HCT116 (cell line): Measurements from ENCODE around the gene TNFAIP2. TPM values are rescaled to one million over a fixed set of nuclear protein-coding genes. Genes with fewer than 3 reads are reported as not detected.

Source experiments
- ATAC-seq: fragments of 200-7000 bp; cut with Tn5 transposase; 2 replicates; pipeline ENCODE4 v1.9.1; 2020; ENCODE audit warnings: mild to moderate bottlenecking, moderate library complexity
- BruUV-seq: library from RNA; stranded (reverse); fragments of 400-500 nt; replicated peaks from 2 replicates; lab custom pipeline; 2021; lab: Mats Ljungman, UMichigan
- CTCF ChIA-PET: fragments of 300-600 bp; sonication (Branson Sonifier 250); formaldehyde crosslinking; loops from one replicate; lab custom pipeline; 2021; ENCODE audit warnings: antibody characterized with exemption; lab: Charles Lee
- POLR2A ChIA-PET: fragments of 300-600, 350-600 bp; sonication (Branson Sonifier 250); formaldehyde crosslinking; loops from one replicate; lab custom pipeline; 2021; ENCODE audit warnings: antibody characterized with exemption; lab: Charles Lee
- RAD21 ChIA-PET, 2 experiments: fragments of 300-600 bp; sonication (Branson Sonifier 250); formaldehyde crosslinking; loops; one replicate each; lab custom pipeline; 2023; ENCODE audit warnings: low total read pairs in 2 of 2; ENCODE audit not compliant: uncharacterized antibody in 2 of 2, unreplicated experiment in 2 of 2, low non-redundant PET in 1 of 2; lab: Charles Lee
- DNase-seq: peaks from one replicate; pipeline ENCODE4 v3.0.0-alpha.2; 2010; ENCODE audit warnings: low read depth, low spot score
- H2AFZ ChIP-seq: fragments of 200-600 bp; shearing (Covaris generic), sonication (generic); 2 replicates; pipeline ENCODE4 v1.6.1; 2017; ENCODE audit warnings: low read depth, mixed run types, mixed read lengths, antibody characterized with exemption, low read length; ENCODE audit not compliant: poor library complexity, severe bottlenecking
- H3K27ac ChIP-seq: 2 replicates; pipeline ENCODE4 v1.5.1; 2012; ENCODE audit warnings: low read depth, low read length
- H3K27me3 ChIP-seq: fragments of 200-600 bp; sonication (generic); 2 replicates; pipeline ENCODE4 v1.6.1; 2016; ENCODE audit warnings: mixed run types, low read length, mixed read lengths; ENCODE audit not compliant: insufficient read depth
- H3K36me3 ChIP-seq, 2 experiments: fragments of 200-500 bp in 1 of 2; fragments of 200-600 bp in 1 of 2; sonication (Bioruptor generic) in 1 of 2; sonication (generic) in 1 of 2; 2 replicates each; pipeline versions ENCODE4 v1.5.1 to v1.6.1; 2014 to 2016; ENCODE audit warnings: low read length in 2 of 2, inconsistent platforms in 1 of 2, mixed read lengths in 1 of 2, mixed run types in 1 of 2; ENCODE audit not compliant: insufficient read depth in 2 of 2, control insufficient read depth in 1 of 2
- H3K4me1 ChIP-seq, 2 experiments: fragments of 200-600 bp in 1 of 2; sonication (generic) in 1 of 2; 2 replicates each; pipeline versions ENCODE4 v1.5.1 to v1.6.1; 2012 to 2017; ENCODE audit warnings: low read length in 2 of 2, inconsistent platforms in 1 of 2, mild to moderate bottlenecking in 1 of 2, mixed read lengths in 1 of 2, mixed run types in 1 of 2, moderate library complexity in 1 of 2; ENCODE audit not compliant: insufficient read depth in 2 of 2, control insufficient read depth in 1 of 2
- H3K4me2 ChIP-seq: fragments of 200-600 bp; sonication (generic); 2 replicates; pipeline ENCODE4 v1.6.1; 2017; ENCODE audit warnings: mixed run types, low read length, mixed read lengths
- H3K4me3 ChIP-seq, 2 experiments: fragments of 200-600 bp in 1 of 2; sonication (generic) in 1 of 2; replicated peaks in 1 of 2; 2 replicates each; pipeline ENCODE4 v1.5.1; 2011 to 2016; ENCODE audit warnings: low read length in 2 of 2, control low read depth in 1 of 2, low read depth in 1 of 2, mild to moderate bottlenecking in 1 of 2, mixed read lengths in 1 of 2, mixed run types in 1 of 2
- H3K79me2 ChIP-seq: fragments of 200-600 bp; sonication (generic); 2 replicates; pipeline ENCODE4 v1.6.1; 2017; ENCODE audit warnings: mild to moderate bottlenecking, mixed run types, low read length, moderate library complexity, mixed read lengths; ENCODE audit not compliant: insufficient read depth
- H3K9ac ChIP-seq: fragments of 200-600 bp; sonication (generic); 2 replicates; pipeline ENCODE4 v1.6.1; 2016; ENCODE audit warnings: low read length, mixed read lengths
- H3K9me2 ChIP-seq: fragments of 200-600 bp; sonication (generic), shearing (Covaris generic); 2 replicates; pipeline ENCODE4 v1.6.1; 2017; ENCODE audit warnings: mixed run types, mild to moderate bottlenecking, moderate library complexity; ENCODE audit not compliant: insufficient read depth
- H3K9me3 ChIP-seq, 2 experiments: fragments of 200-500 bp in 1 of 2; fragments of 200-600 bp in 1 of 2; sonication (Bioruptor generic) in 1 of 2; sonication (generic) in 1 of 2; 2 replicates each; pipeline ENCODE4 v1.6.1; 2014 to 2017; ENCODE audit warnings: low read length in 2 of 2, mixed read lengths in 2 of 2, inconsistent platforms in 1 of 2, low read depth in 1 of 2, mild to moderate bottlenecking in 1 of 2, mixed run types in 1 of 2, moderate library complexity in 1 of 2; ENCODE audit not compliant: control insufficient read depth in 1 of 2, insufficient read depth in 1 of 2
- H4K20me1 ChIP-seq: fragments of 200-600 bp; sonication (generic), shearing (Covaris generic); 2 replicates; pipeline ENCODE4 v1.6.1; 2017; ENCODE audit warnings: mixed run types, mild to moderate bottlenecking, moderate library complexity; ENCODE audit not compliant: insufficient read depth
- CBX3 ChIP-seq: IDR thresholded peaks from 2 replicates; pipeline ENCODE4 v1.6.1; 2012; ENCODE audit warnings: low read depth
- EGR1 ChIP-seq: IDR thresholded peaks from 2 replicates; pipeline ENCODE4 v1.6.1; 2012; ENCODE audit warnings: low read depth
- ELF1 ChIP-seq: IDR thresholded peaks from 2 replicates; pipeline ENCODE4 v1.6.1; 2012; ENCODE audit warnings: low read depth, borderline replicate concordance
- EZH2phosphoT487 ChIP-seq: fragments of 200-600 bp; IDR thresholded peaks from 2 replicates; pipeline ENCODE4 v1.6.1; 2018; ENCODE audit warnings: antibody characterized with exemption, borderline replicate concordance
- JUND ChIP-seq: IDR thresholded peaks from 2 replicates; pipeline ENCODE4 v1.6.1; 2012
- RAD21 ChIP-seq: IDR thresholded peaks from 2 replicates; pipeline ENCODE4 v1.6.1; 2012; ENCODE audit warnings: low read depth, mild to moderate bottlenecking
- SRF ChIP-seq: IDR thresholded peaks from 2 replicates; pipeline ENCODE4 v1.6.1; 2012; ENCODE audit warnings: low read depth
- intact Hi-C: fragments of 100-400 bp; cut with micrococcal nuclease; formaldehyde crosslinking; loops from 2 replicates; pipeline ENCODE4 v1.10.0; 2022
- total RNA-seq: library from RNA; stranded (reverse); gene quantifications from one replicate; pipeline ENCODE4 v1.2.1, GENCODE V29; 2021; ENCODE audit not compliant: unreplicated experiment
- TF ChIP-seq, protein P1 (sequence below): IDR thresholded peaks from 2 replicates; pipeline ENCODE4 v1.6.1; 2012; ENCODE audit warnings: low read depth
- TF ChIP-seq, protein P2 (sequence below), 3 experiments: fragments of 200-600 bp in 1 of 3; sonication (generic) in 1 of 3; IDR thresholded peaks in 2 of 3; conservative IDR thresholded peaks in 1 of 3; 2 replicates each; pipeline ENCODE4 v1.5.1; 2012 to 2017; ENCODE audit warnings: low read depth in 2 of 3, low read length in 2 of 3, antibody characterized with exemption in 1 of 3, borderline replicate concordance in 1 of 3, control low read depth in 1 of 3, mild to moderate bottlenecking in 1 of 3, mixed read lengths in 1 of 3, mixed run types in 1 of 3, moderate library complexity in 1 of 3; ENCODE audit not compliant: insufficient read depth in 1 of 3

Gene TNFAIP2
- total RNA-seq, 1 experiment from 2014 or later = 74.8 TPM

GRCh38 chr14:103097244-103097993 lies 25.8 kb upstream of the TNFAIP2 start:
- Histone ChIP-seq H3K9ac (no peak overlapping the region), H3K4me1 (no peaks in the 10 kb centered on the region), H3K79me2 (no peaks in the 10 kb centered on the region), H3K36me3 (no peaks in the 10 kb centered on the region), H2AFZ (no peak overlapping the region), H3K4me3 (no peak overlapping the region), H3K4me2 (no peak overlapping the region), H3K27me3 (no peaks in the 10 kb centered on the region), H3K9me2 (no peaks in the 10 kb centered on the region), H3K9me3 (no peaks in the 10 kb centered on the region), H4K20me1 (no peaks in the 10 kb centered on the region), H3K27ac (no peak overlapping the region)
- intact Hi-C loops = no loop called here
- ChIA-PET CTCF (interaction anchor here (4.0 kb wide), 1 partner anchor 7 kb away, joined by 41 read pairs; no protein-coding TSS in a partner anchor), RAD21 (no interaction called here), POLR2A (no interaction called here)
- DNase-seq (no peak), ATAC-seq (no peak)
- TF ChIP-seq ELF1 (no peak), SRF (no peak), RAD21 (no peak), EZH2phosphoT487 (no peak)
- no TSS peak for BruUV-seq

DNA sequence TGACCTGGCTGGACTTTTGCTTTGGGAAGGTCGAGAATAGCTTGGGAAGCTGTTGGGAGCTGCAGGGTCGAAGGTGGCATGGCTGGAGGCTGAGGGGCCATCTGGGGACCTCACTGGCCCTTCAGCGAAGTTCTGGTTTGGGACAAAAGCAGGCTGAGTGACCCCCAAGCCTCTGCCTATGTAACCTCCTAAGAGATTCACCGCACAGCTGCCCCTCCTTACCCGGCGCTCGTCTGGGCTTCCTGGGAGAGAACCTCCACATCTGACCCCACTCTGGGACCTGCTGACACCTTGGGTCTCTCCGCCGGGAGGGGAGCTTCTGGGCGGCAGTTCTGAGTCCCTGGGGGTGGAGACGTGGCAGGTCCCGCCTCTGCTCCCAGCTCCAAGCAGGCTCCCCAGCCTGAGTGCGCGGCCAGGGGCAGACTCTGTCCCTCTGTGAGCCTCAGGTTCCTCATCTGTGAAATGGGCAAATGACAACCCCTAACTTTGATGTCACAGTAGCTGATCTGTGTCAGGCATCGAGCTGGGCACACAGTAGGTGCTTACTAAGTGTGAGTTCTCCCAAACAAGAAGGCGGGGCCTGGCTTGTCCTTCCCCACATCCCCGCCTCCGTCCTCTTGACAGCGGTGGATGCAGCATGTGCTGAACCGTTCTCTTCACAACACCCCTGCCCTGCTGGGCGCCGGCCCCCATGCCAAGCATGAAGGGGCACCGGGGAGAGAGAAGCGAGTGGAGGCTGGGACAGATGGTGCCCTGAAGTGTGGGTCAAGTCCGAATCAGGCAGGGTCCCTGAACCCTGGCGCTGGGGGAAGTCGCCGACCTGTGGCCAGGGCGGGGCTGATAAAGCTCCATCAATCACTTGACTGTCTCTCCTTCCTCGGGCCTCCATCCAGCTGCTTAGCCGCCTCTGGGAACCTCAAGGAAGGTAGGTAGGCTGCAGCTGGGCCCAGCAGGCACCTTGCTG lies 25.0 kb upstream of the TNFAIP2 start:
- no peaks in the 10 kb centered on the region for H3K36me3 ChIP-seq
- no peaks in the 10 kb centered on the region for H3K9me2 ChIP-seq
- peaks cover under 1% of the 10 kb centered on the region in 2 experiments; a peak in 2 of 4 replicates for H3K4me1 ChIP-seq
- no peak overlapping the region for H3K9ac ChIP-seq
- H3K27ac ChIP-seq = no peak overlapping the region
- no peak overlapping the region for H3K4me2 ChIP-seq
- no peaks in the 10 kb centered on the region for H3K9me3 ChIP-seq
- CTCF ChIA-PET = no interaction called here
- intact Hi-C loops = no loop called here
- H3K4me3 ChIP-seq = no peak overlapping the region
- no peaks in the 10 kb centered on the region for H4K20me1 ChIP-seq
- H3K79me2 ChIP-seq = no peaks in the 10 kb centered on the region
- BruUV-seq = no TSS peak
- H2AFZ ChIP-seq = no peak overlapping the region
- no peaks in the 10 kb centered on the region for H3K27me3 ChIP-seq
- no peak for DNase-seq
- no peak for ATAC-seq
- POLR2A ChIA-PET = no interaction called here
- RAD21 ChIA-PET = interaction anchor here in 1 of 2 experiments (0.7 kb wide), 1 partner anchor 36 kb away, joined by 3 read pairs; no protein-coding TSS in a partner anchor
- TF ChIP-seq, protein P1, sequence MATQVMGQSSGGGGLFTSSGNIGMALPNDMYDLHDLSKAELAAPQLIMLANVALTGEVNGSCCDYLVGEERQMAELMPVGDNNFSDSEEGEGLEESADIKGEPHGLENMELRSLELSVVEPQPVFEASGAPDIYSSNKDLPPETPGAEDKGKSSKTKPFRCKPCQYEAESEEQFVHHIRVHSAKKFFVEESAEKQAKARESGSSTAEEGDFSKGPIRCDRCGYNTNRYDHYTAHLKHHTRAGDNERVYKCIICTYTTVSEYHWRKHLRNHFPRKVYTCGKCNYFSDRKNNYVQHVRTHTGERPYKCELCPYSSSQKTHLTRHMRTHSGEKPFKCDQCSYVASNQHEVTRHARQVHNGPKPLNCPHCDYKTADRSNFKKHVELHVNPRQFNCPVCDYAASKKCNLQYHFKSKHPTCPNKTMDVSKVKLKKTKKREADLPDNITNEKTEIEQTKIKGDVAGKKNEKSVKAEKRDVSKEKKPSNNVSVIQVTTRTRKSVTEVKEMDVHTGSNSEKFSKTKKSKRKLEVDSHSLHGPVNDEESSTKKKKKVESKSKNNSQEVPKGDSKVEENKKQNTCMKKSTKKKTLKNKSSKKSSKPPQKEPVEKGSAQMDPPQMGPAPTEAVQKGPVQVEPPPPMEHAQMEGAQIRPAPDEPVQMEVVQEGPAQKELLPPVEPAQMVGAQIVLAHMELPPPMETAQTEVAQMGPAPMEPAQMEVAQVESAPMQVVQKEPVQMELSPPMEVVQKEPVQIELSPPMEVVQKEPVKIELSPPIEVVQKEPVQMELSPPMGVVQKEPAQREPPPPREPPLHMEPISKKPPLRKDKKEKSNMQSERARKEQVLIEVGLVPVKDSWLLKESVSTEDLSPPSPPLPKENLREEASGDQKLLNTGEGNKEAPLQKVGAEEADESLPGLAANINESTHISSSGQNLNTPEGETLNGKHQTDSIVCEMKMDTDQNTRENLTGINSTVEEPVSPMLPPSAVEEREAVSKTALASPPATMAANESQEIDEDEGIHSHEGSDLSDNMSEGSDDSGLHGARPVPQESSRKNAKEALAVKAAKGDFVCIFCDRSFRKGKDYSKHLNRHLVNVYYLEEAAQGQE = no peak
- TF ChIP-seq ELF1 (no peak), EGR1 (no peak), CBX3 (no peak), JUND (no peak)
- TF ChIP-seq, protein P2, sequence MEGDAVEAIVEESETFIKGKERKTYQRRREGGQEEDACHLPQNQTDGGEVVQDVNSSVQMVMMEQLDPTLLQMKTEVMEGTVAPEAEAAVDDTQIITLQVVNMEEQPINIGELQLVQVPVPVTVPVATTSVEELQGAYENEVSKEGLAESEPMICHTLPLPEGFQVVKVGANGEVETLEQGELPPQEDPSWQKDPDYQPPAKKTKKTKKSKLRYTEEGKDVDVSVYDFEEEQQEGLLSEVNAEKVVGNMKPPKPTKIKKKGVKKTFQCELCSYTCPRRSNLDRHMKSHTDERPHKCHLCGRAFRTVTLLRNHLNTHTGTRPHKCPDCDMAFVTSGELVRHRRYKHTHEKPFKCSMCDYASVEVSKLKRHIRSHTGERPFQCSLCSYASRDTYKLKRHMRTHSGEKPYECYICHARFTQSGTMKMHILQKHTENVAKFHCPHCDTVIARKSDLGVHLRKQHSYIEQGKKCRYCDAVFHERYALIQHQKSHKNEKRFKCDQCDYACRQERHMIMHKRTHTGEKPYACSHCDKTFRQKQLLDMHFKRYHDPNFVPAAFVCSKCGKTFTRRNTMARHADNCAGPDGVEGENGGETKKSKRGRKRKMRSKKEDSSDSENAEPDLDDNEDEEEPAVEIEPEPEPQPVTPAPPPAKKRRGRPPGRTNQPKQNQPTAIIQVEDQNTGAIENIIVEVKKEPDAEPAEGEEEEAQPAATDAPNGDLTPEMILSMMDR (IDR thresholded peaks at IDR 0.05 in 2 of 3, conservative IDR thresholded peaks at IDR 0.05 in 1 of 3; ENCODE audit: borderline replicate concordance in 1 of 3, insufficient read depth in 1 of 3, low read depth in 2 of 3, low read length in 2 of 3) = no peak
